ENCODE results near the gene EFNA3.

EFNA3 gene

GRCh38 chr1:155083865-155084721 lies 5.5 kb downstream of the EFNA3 start:
- no peak for DNase-seq (ENCODE audit: low read depth)

GRCh38 chr1:155084722-155085503 lies 6.3 kb downstream of the EFNA3 start:
- peak; percentile 77 for DNase-seq (ENCODE audit: low read depth)

- DNase-seq (ENCODE audit: low read depth), result peak; percentile 58
Measured at GRCh38 chr1:155085504-155086127, 7.0 kb downstream of the EFNA3 start.

DNA sequence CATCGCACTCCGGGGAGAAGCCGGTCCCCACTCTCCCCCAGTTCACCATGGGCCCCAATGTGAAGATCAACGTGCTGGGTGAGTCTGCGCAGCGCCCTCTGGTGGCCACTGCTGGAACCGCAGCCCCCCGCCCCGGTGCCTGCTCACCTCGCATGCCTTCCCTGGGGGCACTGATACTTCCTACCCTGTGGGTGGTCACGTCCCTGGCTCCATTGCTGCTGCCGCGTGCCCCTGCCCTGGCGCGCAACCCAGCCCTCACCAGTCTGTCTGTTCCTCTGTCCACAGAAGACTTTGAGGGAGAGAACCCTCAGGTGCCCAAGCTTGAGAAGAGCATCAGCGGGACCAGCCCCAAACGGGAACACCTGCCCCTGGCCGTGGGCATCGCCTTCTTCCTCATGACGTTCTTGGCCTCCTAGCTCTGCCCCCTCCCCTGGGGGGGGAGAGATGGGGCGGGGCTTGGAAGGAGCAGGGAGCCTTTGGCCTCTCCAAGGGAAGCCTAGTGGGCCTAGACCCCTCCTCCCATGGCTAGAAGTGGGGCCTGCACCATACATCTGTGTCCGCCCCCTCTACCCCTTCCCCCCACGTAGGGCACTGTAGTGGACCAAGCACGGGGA lies 7.6 kb downstream of the EFNA3 start:
- peak; percentile 70 for DNase-seq (ENCODE audit: low read depth)

DNA sequence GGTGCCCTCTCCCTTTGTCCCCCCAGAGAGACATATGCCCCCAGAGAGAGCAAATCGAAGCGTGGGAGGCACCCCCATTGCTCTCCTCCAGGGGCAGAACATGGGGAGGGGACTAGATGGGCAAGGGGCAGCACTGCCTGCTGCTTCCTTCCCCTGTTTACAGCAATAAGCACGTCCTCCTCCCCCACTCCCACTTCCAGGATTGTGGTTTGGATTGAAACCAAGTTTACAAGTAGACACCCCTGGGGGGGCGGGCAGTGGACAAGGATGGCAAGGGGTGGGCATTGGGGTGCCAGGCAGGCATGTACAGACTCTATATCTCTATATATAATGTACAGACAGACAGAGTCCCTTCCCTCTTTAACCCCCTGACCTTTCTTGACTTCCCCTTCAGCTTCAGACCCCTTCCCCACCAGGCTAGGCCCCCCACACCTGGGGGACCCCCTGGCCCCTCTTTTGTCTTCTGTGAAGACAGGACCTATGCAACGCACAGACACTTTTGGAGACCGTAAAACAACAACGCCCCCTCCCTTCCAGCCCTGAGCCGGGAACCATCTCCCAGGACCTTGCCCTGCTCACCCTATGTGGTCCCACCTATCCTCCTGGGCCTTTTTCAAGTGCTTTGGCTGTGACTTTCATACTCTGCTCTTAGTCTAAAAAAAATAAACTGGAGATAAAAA lies 8.4 kb downstream of the EFNA3 start:
- DNase-seq (ENCODE audit: low read depth), result no peak

DNA sequence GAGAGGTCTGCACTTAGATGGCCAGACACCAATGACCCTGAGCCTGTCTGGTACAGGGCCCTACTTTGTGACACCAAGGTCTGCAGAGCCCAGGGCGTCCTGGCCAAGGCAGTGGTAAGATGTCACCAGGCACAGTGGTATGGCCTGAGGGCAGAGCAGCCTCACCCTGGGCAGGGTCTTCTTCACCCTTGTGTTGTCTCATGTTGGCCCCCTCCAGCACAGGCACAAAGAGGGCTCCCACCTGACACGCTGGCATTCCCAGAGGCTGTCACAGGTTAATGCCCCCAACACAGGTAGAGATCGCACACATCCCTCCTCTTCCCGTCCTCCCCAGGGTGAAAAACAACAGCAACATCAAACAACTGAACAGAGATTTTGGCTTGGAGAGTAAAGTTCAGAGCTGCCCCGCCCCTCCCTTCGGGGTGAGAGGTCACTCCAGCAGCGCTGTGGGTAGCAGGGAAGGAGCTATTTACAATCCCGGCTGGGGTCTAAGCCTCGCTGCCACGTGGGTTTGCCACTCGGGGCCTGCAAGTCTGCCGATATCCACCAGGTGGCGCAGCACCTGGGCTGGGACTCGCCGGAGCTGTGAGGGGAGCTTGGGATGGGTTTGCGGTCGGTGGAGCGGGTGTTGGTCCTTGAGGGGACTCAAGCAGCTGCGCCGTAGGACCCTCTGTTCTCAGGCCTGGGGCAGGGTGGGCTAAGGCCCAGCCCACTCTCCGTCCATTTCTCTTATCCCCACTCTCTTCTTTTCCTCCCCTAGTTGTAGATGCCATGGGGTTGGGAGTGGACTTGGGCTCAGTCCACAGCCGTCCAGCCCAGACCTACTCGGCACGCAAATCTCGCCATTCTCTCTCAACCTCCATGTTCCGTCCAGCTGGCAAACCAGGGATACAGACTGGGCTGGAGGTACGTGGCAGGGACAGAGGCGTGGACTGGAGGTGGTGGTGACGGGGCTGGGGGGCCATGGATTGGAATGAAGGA lies 12.7 kb downstream of the EFNA3 start:
- peak; percentile 64 for DNase-seq (ENCODE audit: low read depth)

DNA sequence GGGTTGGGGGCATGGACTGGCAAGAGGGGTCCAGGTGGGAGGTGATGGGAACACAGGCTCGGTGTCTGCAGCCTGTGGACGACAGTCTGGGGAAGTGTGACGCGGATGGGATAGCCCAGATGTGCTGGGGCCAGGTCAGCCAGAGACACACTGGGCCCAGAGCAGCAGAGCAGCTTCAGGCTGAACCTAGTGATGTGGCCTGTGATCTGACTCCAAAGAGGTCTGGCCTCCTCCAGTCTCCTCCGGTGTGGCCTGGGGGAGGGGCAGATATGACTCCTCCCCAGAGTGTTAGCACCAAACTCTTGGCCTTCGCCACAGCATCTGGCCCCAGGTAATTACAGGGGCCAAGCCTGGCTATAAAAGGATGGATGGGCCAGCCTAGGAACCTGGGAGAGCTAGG lies 13.5 kb downstream of the EFNA3 start:
- DNase-seq (ENCODE audit: low read depth), result no peak

DNA sequence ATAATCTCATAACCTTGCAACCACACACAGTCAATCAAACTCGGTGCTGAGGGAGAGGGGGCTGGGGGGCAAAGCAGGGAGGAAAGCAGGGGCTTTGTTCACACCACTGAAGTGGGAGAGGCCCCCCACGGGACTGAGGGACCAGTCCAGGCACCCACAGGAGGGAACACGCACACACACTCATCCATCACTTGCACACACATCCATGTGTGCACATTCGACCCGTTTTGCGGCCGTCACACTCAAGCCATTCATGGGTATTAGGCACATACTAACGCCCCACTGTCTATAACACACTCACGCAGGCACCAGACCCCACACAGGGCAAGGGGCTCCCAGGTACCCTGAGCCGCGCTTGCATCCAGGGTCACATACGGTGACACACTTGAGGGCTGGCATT lies 14.0 kb downstream of the EFNA3 start:
- DNase-seq (ENCODE audit: low read depth), result no peak

- no peak for DNase-seq (ENCODE audit: low read depth)
Measured at GRCh38 chr1:155093911-155094621, 15.4 kb downstream of the EFNA3 start.

- no peak for DNase-seq (ENCODE audit: low read depth)
Measured at GRCh38 chr1:155094622-155094948, 15.9 kb downstream of the EFNA3 start.

DNA sequence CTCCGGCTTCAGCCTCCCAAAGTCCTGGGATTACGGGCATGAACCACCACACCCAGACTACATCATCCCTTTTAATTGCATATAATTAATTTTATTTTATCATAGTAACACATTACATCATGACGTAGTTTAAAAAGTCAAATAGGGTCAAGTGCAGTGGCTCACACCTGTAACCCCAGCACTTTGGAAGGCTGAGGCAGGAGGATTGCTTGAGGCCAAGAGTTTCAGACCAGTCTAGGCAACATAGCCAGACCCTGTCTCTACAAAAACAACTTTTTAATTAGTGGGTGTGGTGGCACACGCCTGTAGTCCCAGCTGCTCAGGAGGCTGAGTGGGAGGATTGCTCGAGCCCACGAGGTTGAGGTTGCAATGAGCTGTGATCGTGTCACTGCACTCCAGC lies 20.7 kb downstream of the EFNA3 start:
- no peak for DNase-seq (ENCODE audit: low read depth)

DNA sequence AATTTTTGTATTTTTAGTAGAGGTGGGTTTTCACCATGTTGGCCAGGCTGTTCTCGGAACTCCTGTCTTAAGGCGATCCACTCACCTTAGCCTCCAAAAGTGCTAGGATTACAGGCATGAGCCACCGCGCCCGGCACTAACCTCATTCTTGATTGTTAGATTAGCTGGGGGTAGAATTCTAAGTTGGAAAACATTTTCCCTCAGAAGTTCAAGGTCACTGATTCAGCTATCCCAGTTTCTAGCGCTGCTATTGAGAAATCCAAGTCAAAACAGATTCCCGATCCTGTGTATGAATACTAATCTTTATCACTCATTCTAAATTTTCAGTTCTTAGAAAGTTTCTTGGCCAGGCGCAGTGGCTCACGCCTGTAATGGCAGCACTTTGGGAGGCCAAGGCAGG lies 24.7 kb downstream of the EFNA3 start:
- DNase-seq (ENCODE audit: low read depth), result no peak

DNA sequence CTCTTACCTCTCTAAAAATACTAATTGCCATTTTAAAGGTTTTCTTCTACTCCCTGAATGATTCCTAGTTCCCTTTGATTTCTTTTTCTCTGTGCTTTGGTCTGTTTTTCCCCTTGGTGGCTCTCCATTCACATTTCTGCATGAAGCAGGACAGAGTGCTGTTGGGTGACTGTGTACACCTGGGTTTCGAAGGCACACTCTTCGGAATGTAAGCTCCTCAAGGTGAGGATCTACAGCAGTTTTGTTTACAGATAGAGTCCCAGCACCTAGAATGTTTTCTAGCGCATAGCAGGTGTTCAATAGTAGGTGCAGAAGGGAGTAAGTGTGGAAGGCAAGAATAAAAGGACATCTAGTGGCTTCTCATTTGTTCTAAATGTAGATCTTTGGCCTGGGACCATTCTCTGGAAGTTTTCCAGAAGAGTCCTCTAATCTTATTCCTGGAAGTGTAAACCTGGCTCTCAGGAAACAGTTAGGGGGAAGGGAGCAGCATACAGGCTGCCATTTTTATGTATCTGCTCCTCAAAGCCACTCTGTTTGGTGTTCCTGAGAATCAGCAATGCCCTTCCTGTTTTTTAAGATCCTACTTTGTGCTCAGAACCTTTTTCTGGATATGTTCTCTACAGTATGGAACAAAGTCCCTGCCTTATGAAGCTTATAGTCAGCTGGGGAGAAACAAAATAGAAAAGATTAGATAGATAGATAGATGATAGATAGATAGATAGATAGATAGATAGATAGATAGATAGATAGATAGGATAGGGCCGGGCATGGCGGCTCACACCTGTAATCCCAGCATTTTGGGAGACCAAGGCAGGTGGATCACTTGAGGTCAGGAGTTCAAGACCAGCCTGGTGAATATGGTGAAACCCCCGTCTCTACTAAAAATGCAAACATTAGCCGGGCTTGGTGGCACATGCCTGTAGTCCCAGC lies 26.2 kb downstream of the EFNA3 start:
- no peak for DNase-seq (ENCODE audit: low read depth)

DNA sequence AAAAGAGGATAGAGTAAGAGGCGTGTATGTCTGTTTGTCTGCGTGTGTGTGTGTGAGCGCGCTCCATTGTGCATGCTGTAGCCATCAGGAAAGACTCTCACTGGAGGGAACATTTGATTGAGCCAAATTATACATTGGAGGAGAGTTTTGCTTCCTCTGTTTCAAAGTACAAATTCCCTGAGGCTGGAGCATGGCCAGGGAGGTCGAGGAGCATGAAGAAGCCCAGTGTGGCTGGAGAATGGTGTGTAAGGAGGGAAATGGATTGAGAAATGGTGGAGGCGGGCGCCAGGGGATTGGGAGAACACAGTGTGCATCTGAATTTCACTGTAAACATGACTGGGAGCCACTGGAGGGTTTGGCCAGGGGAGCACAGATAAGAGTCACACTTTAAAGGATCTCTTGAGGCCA lies 27.0 kb downstream of the EFNA3 start:
- DNase-seq (ENCODE audit: low read depth), result no peak

- DNase-seq (ENCODE audit: low read depth), result no peak
Measured at GRCh38 chr1:155106862-155107261, 28.2 kb downstream of the EFNA3 start.

GRCh38 chr1:155107309-155108264 lies 28.9 kb downstream of the EFNA3 start:
- no peak for DNase-seq (ENCODE audit: low read depth)

DNA sequence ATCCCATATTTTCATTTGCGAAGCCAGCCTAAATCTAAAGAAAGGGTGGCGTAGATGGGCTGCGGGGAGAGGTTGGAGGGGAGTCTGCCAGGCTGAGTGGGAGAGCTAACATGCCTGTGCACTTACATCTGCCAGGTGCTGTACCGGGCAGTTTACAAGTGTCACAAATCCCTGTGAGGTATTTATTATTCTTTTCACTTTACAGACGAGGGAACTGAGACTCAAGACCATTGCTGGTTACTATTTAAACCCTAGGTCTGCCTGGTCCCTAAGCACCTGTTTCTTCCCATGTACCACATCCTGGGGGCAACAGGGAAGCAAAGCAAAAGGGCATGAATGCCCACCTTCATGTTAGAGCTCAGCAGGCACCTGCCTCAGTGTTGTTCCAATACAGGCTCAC lies 29.7 kb downstream of the EFNA3 start:
- no peak for DNase-seq (ENCODE audit: low read depth)

DNA sequence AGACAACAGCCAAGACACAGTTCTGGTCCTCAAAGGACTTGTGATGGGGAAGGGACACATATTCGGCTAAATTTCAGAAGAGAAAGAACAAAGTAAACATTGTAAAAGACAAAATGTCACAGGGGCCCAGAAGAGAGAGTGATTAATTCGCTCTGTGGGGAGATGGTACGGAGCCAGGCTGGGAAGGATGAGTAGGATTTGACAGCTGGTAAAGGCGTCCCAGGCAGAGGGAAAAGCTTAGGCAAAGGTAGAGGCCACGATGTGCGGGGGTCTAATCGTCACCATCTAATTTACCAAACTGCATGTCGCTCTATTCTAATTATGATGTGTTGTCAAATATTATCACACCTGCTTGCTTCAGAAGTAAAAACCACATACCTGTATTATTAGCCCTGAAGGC lies 31.7 kb downstream of the EFNA3 start:
- no peak for DNase-seq (ENCODE audit: low read depth)

All from stimulated activated CD8-positive, alpha-beta memory T cell treated with anti-CD3 and anti-CD28 coated beads, Interleukin-15, amount 100 ng/mL, for 1 hour (primary cell).